ENCODE measurements around the gene PRR14.
"Not testable (repeated sequence)": the region's sequence is repeated elsewhere in the genome, so short reads cannot be mapped to it uniquely, and the experiment has no call there.

PRR14 gene

GRCh38 chr16:30633526-30633925 is 17.2 kb upstream of the PRR14 start:
- DNase-seq, result no peak

GRCh38 chr16:30636599-30636998 is 14.2 kb upstream of the PRR14 start:
- no peak for DNase-seq

- not testable (repeated sequence) for DNase-seq
Observed at GRCh38 chr16:30637139-30637538, 13.6 kb upstream of the PRR14 start.

- peak; percentile 26 for DNase-seq
Observed at GRCh38 chr16:30637944-30638343, 12.8 kb upstream of the PRR14 start.

GRCh38 chr16:30641378-30641982 is 9.3 kb upstream of the PRR14 start:
- DNase-seq, result no peak

GRCh38 chr16:30644334-30644830 is 6.4 kb upstream of the PRR14 start:
- DNase-seq, result no peak

- DNase-seq, result no peak
Observed at GRCh38 chr16:30645727-30646126, 5.0 kb upstream of the PRR14 start.

- no peak for DNase-seq
Observed at GRCh38 chr16:30647274-30647571, 3.5 kb upstream of the PRR14 start.

- peak; percentile 51 for DNase-seq
Observed at GRCh38 chr16:30649725-30650368, 913 bp upstream of the PRR14 start.

GRCh38 chr16:30651124-30652004 is 604 bp downstream of the PRR14 start:
- peak; percentile 86 for DNase-seq

GRCh38 chr16:30652005-30652296 is 1.2 kb downstream of the PRR14 start:
- no peak for DNase-seq

- no peak for DNase-seq
Observed at GRCh38 chr16:30652718-30653117, 2.0 kb downstream of the PRR14 start.

GRCh38 chr16:30654856-30655255 is 4.1 kb downstream of the PRR14 start:
- no peak for DNase-seq

- no peak for DNase-seq
Observed at GRCh38 chr16:30655815-30656347, 5.1 kb downstream of the PRR14 start.

GRCh38 chr16:30656388-30656787 is 5.6 kb downstream of the PRR14 start:
- DNase-seq, result no peak

- no peak for DNase-seq
Observed at GRCh38 chr16:30656974-30657865, 6.5 kb downstream of the PRR14 start.

- DNase-seq, result peak; percentile 100
Observed at GRCh38 chr16:30657866-30658730, 7.3 kb downstream of the PRR14 start, which contains the start of gene FBRS. Gene FBRS (plus strand): TSS chr16:30658431. CDS start chr16:30659519, 1,088 bp downstream.

GRCh38 chr16:30658731-30659506 is 8.2 kb downstream of the PRR14 start:
- DNase-seq, result peak; percentile 98

- peak; percentile 79 for DNase-seq
Observed at GRCh38 chr16:30659507-30660423, 9.0 kb downstream of the PRR14 start.
